ENCODE measurements around the gene LMX1A.

DNA sequence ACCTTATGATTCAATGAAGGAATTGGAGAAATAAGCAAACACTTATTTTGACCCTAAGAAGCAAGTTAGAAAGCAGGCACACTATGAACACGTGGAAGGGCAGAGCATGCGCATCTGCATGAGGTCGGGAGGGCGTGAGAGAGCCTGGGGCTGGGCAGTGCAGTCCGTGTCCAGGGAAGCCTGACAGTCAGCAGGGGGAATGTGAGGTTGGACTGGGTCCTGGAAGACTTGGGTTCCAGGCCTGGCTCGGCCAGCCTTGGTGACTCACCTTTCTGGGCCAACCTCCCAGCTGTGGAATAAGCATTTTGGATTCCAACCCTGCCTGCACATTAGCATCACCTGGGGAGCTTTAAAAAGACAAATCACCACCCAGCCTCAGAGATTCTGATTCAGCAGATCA is 26.6 kb upstream of the LMX1A start:
- TF ChIP-seq RAD21 (conservative IDR thresholded peaks at IDR 0.05 in 1 of 2, IDR thresholded peaks at IDR 0.05 in 1 of 2) (no peak), USF2 (IDR thresholded peaks at IDR 0.05) (no peak), TP53 (CRISPR knock-in tag; IDR thresholded peaks at IDR 0.05) (no peak), CTCF (IDR thresholded peaks at IDR 0.05) (no peak), EP300 (IDR thresholded peaks at IDR 0.05) (no peak), RFX5 (IDR thresholded peaks at IDR 0.05) (no peak), POLR2A (IDR thresholded peaks at IDR 0.05; ENCODE audit: low read length) (no peak), HOXB5 (CRISPR knock-in tag; IDR thresholded peaks at IDR 0.05) (no peak), SMC3 (IDR thresholded peaks at IDR 0.05) (no peak), KDM1A (IDR thresholded peaks at IDR 0.05; ENCODE audit: low read depth) (no peak)

Measured in A549 (cell line).